Renal cortical epithelial cell (primary cell): Measurements from ENCODE around the gene PTCD3. TPM values are rescaled to one million over a fixed set of nuclear protein-coding genes. Genes with fewer than 3 reads are reported as not detected.

Experiments used
- DNase-seq: peaks from one replicate; pipeline ENCODE4 v3.0.0-alpha.2; 2011; ENCODE audit warnings: low read depth
- total RNA-seq: library from RNA; depleted of rRNA; stranded (reverse); fragments of >200 nt; gene quantifications from 2 replicates; pipeline ENCODE4 v1.2.3, GENCODE V29; 2014

The PTCD3 gene
- total RNA-seq, 1 donor from 2014 or later, result 96.2 TPM

DNA sequence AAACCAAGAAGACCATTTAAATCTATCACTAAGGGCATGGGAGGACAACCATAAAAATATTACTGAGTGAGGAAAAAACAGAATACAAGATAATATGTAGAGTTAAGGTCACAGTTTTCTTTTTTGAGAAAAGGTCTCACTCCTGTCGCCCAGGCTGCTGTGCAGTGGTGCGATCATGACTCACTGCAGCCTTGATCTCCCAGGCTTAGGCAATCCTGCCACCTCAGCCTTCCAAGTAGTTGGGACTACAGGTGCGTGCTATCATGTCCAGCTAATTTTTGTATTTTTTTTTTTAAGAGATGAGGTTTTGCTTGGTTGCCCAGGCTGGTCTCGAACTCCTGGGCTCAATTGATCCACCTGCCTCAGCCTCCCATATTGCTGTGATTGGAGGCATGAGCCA, 24.3 kb upstream of the PTCD3 start:
- peak; percentile 9 for DNase-seq

- DNase-seq, result peak; percentile 27
Measured at GRCh38 chr2:86082756-86083155, 23.3 kb upstream of the PTCD3 start.

- DNase-seq, result no peak
Measured at GRCh38 chr2:86087936-86088850, 17.8 kb upstream of the PTCD3 start.

- DNase-seq, result no peak
Measured at GRCh38 chr2:86094229-86094628, 11.8 kb upstream of the PTCD3 start.

GRCh38 chr2:86097114-86097896, 8.7 kb upstream of the PTCD3 start:
- DNase-seq, result no peak

DNA sequence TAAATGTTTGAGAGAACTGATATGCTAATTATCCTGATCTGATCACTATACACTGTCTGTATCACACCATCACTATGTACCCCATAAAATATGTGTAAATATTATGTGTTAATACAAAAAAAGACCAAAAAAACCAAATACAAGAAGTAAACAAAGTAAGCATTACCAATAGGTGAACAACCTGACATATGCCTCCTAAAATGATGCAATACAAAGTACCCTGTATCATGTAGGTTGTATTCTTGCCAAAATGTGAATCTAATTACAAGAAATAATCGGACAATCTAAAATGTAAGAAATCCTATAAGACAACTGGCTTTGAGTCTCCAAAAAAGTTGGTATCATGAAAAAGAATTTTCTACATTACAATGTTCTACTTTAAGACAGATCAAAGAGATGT, 8.1 kb upstream of the PTCD3 start:
- DNase-seq, result no peak

- DNase-seq, result no peak
Measured at GRCh38 chr2:86102157-86102556, 3.9 kb upstream of the PTCD3 start.

- peak; percentile 92 for DNase-seq
Measured at GRCh38 chr2:86105252-86105968, 625 bp upstream of the PTCD3 start, which contains the start of gene POLR1A. Gene POLR1A, minus strand, starts transcription at chr2:86105886. Its CDS starts 110 bp downstream, at chr2:86105776.

- peak; percentile 6 for DNase-seq
Measured at GRCh38 chr2:86107031-86107430, 996 bp downstream of the PTCD3 start.

GRCh38 chr2:86118130-86118529, 12.1 kb downstream of the PTCD3 start:
- no peak for DNase-seq

DNA sequence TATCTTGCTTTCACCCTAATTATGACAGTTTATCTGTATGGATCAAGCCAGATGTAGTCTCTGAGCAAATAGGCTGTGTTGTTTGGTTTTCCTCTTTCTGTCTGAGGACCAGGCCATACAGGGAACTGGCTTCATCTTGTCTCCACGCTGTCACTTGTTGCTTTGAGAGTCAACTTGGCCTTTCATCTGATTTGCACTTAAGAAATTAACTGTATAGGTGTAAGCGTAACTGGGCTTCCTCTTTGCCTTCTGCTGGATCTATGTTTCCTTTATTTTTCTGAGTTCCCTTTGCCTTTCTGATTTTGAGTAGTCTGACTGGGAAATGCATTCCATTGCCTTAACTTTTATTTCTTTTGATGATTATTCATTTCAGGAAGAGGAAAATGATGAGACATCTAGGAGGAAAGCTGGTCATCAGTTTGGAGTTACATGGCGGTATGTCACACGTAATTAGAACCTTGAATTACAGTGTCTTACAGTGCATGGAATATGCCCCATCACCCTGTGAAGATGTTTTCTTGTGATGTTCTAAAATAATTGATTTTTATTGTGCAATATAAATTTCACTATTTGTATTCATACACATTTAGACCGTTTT, 17.4 kb downstream of the PTCD3 start:
- DNase-seq, result no peak

DNA sequence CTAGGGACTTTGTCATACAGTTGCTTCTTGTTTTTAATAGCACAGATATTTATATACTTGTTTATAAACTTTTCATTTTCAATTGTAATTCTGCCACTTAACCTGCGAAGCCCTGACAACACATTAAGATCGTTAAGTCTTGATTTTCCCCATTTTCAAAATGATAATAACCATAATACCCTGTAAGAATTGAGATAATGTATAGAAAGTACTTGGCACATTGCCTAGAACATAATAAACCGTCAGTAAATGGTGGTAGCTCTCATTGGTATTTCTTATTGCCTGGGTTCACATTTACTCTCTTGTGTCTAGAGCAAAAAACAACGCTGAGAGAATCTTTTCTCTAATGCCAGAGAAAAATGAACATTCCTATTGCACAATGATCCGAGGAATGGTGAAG, 18.6 kb downstream of the PTCD3 start:
- no peak for DNase-seq

DNA sequence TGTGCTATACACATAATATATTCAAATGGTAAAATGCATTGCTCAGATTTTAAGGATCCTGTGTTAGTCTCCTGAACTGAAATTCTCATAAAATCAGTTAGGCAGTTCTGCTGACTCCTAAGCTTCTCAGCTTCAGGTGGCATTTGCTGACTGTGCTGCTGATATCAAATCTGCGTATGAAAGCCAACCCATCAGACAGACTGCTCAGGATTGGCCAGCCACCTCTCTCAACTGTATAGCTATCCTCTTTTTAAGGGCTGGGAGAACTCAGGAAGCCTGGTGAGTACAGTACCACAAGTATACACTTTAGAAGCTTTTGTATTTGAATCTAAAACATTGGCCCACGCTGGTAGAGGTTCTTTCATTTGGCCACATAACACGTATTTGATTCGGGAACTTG, 28.7 kb downstream of the PTCD3 start:
- DNase-seq, result no peak

- DNase-seq, result no peak
Measured at GRCh38 chr2:86135653-86136052, 29.6 kb downstream of the PTCD3 start.

DNA sequence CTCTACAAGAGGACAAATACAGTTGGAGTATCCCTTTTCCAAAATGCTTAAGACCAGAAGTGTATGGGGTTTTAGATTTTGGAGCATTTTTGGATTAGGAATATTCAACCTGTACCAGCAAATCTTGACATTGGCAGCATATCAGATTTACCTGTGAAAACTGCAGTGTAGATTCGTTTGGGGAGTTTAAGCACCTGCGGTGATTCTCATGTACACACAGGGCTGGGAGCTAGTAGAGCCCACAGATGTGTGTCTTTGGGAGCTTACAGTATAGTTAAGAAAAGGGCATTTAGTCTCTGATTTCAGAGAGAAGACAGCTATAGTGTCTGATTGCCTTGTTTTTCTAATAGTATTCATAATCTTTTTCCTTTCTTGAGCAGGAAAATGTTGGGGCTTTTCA, 30.1 kb downstream of the PTCD3 start:
- no peak for DNase-seq

GRCh38 chr2:86138736-86139625, 32.9 kb downstream of the PTCD3 start:
- DNase-seq, result no peak

DNA sequence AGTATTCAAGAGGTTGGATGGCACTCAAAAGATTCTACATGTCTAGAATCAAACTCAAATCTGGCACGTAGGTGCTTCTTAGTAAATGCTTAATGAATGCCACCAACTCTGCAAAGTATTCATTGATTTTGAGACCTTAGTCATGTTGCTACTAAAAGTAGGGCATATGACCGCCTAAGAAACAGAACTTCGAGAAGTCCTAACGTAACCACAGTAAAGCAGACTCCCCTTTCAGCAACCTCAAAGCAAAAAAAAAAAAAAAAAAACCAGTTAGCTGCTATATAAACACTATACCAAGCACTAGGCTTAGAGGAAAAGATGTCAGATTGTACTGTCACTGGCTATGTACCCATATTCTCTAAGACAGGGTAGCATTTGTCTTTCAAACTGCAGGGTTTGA, 33.9 kb downstream of the PTCD3 start:
- no peak for DNase-seq

GRCh38 chr2:86140969-86141392, 34.9 kb downstream of the PTCD3 start:
- no peak for DNase-seq

GRCh38 chr2:86142436-86143257, 36.6 kb downstream of the PTCD3 start:
- no peak for DNase-seq

DNA sequence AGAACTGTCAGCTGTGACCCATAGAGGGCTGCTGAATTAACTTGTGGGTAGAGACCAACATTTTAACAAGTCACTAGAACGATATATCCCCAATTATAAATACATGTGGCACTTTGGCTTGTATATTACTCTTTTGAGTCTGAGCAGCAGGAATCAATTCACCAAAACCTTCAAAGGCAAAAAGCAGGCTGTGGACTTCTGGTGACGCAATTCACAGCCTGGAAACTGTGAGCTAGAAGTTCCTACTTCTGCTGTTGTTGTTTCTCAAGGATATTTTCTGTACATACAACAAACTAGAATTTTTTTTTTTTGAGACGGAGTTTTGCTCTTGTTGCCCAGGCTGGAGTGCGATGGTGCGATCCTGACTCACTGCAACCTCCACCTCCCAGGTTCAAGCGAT, 37.3 kb downstream of the PTCD3 start:
- DNase-seq, result no peak
